ENCODE data around the gene CHST12.
A peak's percentile ranks its signal among the peaks of the same experiment; 100 is the strongest.
"Not testable (repeated sequence)": the region's sequence is repeated elsewhere in the genome, so short reads cannot be mapped to it uniquely, and the experiment has no call there.

CHST12 gene

DNA sequence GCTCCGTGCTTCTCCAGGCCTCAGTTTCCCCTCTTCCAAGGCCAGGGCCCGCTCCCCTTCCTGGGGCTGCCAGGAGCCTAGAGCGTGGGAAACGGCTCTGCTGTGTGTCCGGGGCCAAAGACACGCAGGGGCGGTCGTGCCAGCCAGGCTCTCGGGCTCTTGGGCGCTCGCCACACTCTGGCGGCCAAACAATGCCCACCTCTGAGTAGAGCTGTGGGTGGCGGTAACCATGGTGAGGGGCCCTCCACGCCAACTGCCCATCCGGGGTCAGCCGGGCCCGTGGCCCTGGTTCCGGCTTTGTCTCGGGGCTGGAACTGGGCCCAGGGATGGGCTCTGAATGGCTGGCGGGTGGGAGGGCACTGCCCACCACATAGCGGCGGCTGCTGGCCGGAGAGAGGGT, 56.8 kb downstream of the CHST12 start:
- no peak for DNase-seq (ENCODE audit: low read depth, low spot score)

DNA sequence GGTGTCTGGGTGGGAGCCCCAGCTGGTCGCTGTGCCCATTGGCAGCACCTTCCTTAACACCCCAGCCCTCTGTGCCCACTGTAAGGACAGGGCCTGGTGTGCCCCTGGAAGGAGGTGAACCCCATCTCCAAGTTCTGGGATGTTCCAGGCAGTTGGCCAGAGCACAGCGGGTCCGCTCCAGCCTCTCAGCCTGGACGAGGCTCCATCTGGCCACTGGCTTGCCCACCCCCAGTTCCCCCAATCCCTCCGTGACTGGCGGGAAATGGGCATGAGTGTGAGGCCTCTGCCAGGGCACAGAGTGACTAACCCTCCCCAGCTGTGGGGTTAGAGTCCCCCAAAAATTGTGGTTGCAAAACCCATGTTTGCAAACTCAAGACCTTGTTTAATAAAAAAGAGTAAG, 57.2 kb downstream of the CHST12 start:
- no peak for DNase-seq (ENCODE audit: low read depth, low spot score)

DNA sequence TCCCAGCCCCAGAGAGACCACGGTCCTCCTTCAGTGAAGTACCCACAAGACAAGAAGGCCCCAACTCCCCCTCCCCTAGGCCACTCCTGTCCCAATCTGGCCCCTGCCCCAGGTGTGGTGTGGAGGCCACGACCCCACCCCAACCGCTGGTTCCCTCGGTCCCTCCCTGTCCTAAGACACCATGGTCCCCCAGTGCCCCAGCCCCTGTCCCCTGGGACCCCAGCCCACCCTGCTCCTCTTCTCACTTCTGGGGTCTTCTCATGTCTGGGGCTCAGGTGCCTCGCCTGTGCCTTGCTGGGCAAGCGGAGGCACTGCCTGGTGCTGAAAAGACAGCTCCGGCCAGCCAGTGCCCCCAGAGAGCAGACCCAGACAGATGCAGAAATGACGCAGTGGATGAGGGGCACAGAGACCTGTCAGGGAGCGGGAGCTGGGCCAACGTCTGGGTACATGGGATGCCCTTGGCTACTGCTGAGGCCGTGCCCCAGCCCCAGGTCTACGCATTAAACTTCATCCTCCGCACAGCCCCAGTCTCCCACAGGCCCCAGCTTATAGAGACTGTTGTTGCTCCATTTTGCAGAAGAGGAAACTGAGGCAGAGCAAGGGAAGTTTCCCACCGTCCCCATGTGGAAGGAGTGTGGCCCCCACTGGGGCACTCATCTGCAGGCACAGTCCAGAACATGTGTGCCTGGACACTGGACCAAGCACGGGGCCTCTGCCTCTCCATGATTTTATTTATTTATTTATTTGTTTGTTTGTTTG, 58.0 kb downstream of the CHST12 start:
- DNase-seq (ENCODE audit: low read depth, low spot score), result no peak

DNA sequence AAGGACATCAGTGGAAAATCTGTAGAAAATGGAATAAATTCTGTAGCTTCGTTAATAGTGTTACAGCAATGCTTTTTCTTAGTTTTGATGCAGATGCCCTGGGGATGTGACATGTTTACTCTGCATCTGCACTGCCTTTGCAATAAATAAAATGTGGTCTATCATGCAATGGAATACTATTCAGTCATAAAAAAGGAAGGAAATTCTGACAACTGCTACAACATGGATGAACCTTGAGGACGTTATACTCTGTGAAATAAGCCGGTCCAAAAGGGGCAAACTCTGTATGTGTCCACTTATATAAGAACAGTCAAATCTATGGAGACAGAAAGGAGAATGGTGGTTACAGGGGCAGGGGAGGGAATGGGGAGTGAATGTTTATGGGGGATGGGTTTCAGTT, 59.3 kb downstream of the CHST12 start:
- no peak for DNase-seq (ENCODE audit: low read depth, low spot score)

GRCh38 chr7:2465928-2466327, 62.5 kb downstream of the CHST12 start:
- DNase-seq (ENCODE audit: low read depth, low spot score), result no peak

DNA sequence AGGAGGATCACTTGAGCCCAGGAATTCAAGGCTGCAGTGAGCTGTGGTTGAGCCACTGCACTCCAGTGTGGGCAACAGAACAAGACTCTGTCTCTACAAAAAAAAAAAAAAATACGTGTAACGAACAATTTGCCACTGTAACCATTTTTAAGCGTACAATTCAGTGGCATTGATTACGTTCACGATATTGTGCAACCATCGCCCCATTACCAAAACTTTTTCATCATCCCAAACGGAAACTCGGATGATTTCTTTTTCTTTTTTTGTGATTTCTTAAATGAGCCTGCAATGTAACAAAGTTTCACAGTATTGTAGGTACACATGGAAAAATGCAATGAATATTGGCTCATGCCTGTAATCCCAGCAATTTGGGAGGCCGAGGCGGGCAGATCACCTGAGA, 63.3 kb downstream of the CHST12 start:
- DNase-seq (ENCODE audit: low read depth, low spot score), result no peak

GRCh38 chr7:2468227-2468626, 64.8 kb downstream of the CHST12 start:
- DNase-seq (ENCODE audit: low read depth, low spot score), result no peak

- not testable (repeated sequence) for DNase-seq (ENCODE audit: low read depth, low spot score)
These were observed 66.2 kb downstream of the CHST12 start for GRCh38 chr7:2469460-2470203.

- no peak for DNase-seq (ENCODE audit: low read depth, low spot score)
These were observed 67.0 kb downstream of the CHST12 start for GRCh38 chr7:2470204-2471021.

DNA sequence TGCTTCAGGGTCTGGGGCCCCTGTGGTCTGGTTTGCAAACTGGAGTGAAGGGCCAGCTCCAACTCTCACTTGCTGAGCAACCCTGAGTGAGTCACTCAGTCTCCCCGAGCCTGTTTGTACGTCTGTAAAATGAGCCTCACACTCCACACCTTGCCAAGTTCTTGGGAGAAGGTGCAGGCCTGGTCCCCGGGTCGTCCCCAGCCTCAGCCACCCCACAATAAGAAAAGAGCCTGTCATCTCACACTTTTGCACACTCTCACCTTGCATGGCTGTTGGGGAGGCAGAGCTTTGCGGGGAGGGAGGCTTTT, 67.6 kb downstream of the CHST12 start:
- no peak for DNase-seq (ENCODE audit: low read depth, low spot score)

DNA sequence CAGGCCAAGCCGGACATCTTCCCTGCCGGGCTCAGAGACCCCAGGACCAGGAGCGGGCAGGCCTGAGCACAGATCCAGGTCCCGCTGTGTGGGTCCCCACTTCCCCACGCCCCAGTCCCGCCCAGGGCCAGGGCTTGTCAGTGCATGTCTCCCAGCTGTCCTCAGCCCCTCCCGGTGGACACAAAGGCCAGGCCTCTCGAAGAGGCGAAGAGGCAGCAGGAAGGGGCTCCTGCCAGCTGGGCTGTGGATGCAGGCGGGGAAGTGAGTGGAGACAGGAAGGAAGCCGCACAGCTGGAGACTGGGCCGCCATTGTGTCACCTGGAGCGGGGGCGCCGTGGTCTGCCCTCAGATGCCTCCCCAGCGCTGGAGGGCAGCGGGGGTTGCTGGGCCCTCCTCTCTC, 68.0 kb downstream of the CHST12 start:
- no peak for DNase-seq (ENCODE audit: low read depth, low spot score)

- DNase-seq (ENCODE audit: low read depth, low spot score), result no peak
These were observed 69.3 kb downstream of the CHST12 start for GRCh38 chr7:2472739-2473138.

GRCh38 chr7:2473496-2474180, 70.2 kb downstream of the CHST12 start:
- DNase-seq (ENCODE audit: low read depth, low spot score), result no peak

GRCh38 chr7:2474224-2474623, 70.8 kb downstream of the CHST12 start:
- DNase-seq (ENCODE audit: low read depth, low spot score), result no peak

- DNase-seq (ENCODE audit: low read depth, low spot score), result no peak
These were observed 71.6 kb downstream of the CHST12 start for GRCh38 chr7:2474813-2475677.

GRCh38 chr7:2475678-2476015, 72.2 kb downstream of the CHST12 start:
- DNase-seq (ENCODE audit: low read depth, low spot score), result no peak

DNA sequence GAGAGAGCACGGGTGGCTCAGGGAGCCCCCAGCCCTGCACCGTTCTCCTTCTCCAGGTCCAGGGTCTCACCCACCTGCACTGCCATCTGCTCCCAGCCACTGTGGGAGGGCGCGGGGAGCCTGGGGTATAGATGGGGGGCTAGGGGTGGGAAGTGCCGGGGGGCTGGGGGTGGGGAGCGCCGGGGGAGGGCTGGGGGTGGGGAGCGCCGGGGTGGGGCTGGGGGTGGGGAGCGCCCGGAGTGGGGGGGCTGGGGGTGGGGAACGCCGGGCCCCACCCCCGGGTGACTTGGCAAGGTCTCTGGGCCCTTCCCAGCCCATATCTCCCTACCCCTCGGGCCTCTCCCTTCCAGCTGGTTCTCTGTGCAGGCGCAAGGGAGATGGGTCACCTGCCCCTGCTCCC, 72.9 kb downstream of the CHST12 start, which contains the start of gene GRIFIN:
Gene GRIFIN, minus strand, starts transcription at position 101 of the 400 bp plus-strand sequence. Its CDS starts 15 bp downstream, at position 86.
- DNase-seq (ENCODE audit: low read depth, low spot score), result no peak

- no peak for DNase-seq (ENCODE audit: low read depth, low spot score)
These were observed 73.5 kb downstream of the CHST12 start for GRCh38 chr7:2476776-2477446.

GRCh38 chr7:2477447-2478398, 74.3 kb downstream of the CHST12 start:
- peak; percentile 8 for DNase-seq (ENCODE audit: low read depth, low spot score)

Data from activated naive CD8-positive, alpha-beta T cell treated with anti-CD3 and anti-CD28 coated beads, Interleukin-2, amount 50 U/mL, for 16 hours (primary cell).